Mononuclear cell (primary cell): Measurements from ENCODE around the gene SSRP1. TPM values are rescaled to one million over a fixed set of nuclear protein-coding genes. Genes with fewer than 3 reads are reported as not detected.
"Not testable (repeated sequence)": the region's sequence is repeated elsewhere in the genome, so short reads cannot be mapped to it uniquely, and the experiment has no call there.

Source experiments
- H3K27me3 ChIP-seq: 2 replicates; pipeline ENCODE4 v1.6.0; 2011; ENCODE audit warnings: low read length, control low read depth; ENCODE audit not compliant: insufficient read depth
- H3K4me1 ChIP-seq: 2 replicates; pipeline ENCODE4 v1.5.1; 2011; ENCODE audit warnings: mild to moderate bottlenecking, low read length, control low read depth; ENCODE audit not compliant: insufficient read depth
- H3K4me3 ChIP-seq: 2 replicates; pipeline ENCODE4 v1.5.1; 2011; ENCODE audit warnings: mild to moderate bottlenecking, low read length, moderate library complexity
- H3K9me3 ChIP-seq: 2 replicates; pipeline ENCODE4 v1.5.1; 2011; ENCODE audit warnings: low read depth, mild to moderate bottlenecking, control low read depth, low read length
- total RNA-seq: library from RNA; depleted of rRNA; stranded (reverse); fragments of >200 nt; gene quantifications from one replicate; pipeline ENCODE4 v1.2.3, GENCODE V29; 2012

The SSRP1 gene
- total RNA-seq, 1 donor: 22.7 TPM

- peaks cover 22% of the 10 kb centered on the region for H3K4me1 ChIP-seq
- no peaks in the 10 kb centered on the region for H3K27me3 ChIP-seq
- H3K4me3 ChIP-seq: no peak overlapping the region
- no peaks in the 10 kb centered on the region for H3K9me3 ChIP-seq
Observed at GRCh38 chr11:57353036-57353435, 17.3 kb upstream of the SSRP1 start.

GRCh38 chr11:57349491-57350274 is 14.0 kb upstream of the SSRP1 start:
- H3K4me1 ChIP-seq: peaks cover 7% of the 10 kb centered on the region
- no peak overlapping the region for H3K4me3 ChIP-seq
- no peaks in the 10 kb centered on the region for H3K27me3 ChIP-seq
- H3K9me3 ChIP-seq: no peaks in the 10 kb centered on the region

- H3K4me1 ChIP-seq: no peaks in the 10 kb centered on the region
- no peaks in the 10 kb centered on the region for H3K9me3 ChIP-seq
- H3K27me3 ChIP-seq: no peaks in the 10 kb centered on the region
- no peak overlapping the region for H3K4me3 ChIP-seq
Observed at GRCh38 chr11:57348636-57349313, 13.1 kb upstream of the SSRP1 start.

- Histone ChIP-seq H3K4me3 (no peak overlapping the region), H3K9me3 (no peaks in the 10 kb centered on the region), H3K27me3 (no peaks in the 10 kb centered on the region), H3K4me1 (no peaks in the 10 kb centered on the region)
Observed at GRCh38 chr11:57348052-57348451, 12.4 kb upstream of the SSRP1 start.

GRCh38 chr11:57347336-57347735 is 11.6 kb upstream of the SSRP1 start:
- Histone ChIP-seq H3K27me3 (no peaks in the 10 kb centered on the region), H3K9me3 (no peaks in the 10 kb centered on the region), H3K4me3 (no peak overlapping the region), H3K4me1 (no peaks in the 10 kb centered on the region)

- H3K27me3 ChIP-seq: no peaks in the 10 kb centered on the region
- no peaks in the 10 kb centered on the region for H3K4me1 ChIP-seq
- no peaks in the 10 kb centered on the region for H3K9me3 ChIP-seq
- H3K4me3 ChIP-seq: no peak overlapping the region
Observed at GRCh38 chr11:57345555-57346211, 10.0 kb upstream of the SSRP1 start.

GRCh38 chr11:57344826-57345225 is 9.1 kb upstream of the SSRP1 start:
- no peaks in the 10 kb centered on the region for H3K27me3 ChIP-seq
- no peaks in the 10 kb centered on the region for H3K4me1 ChIP-seq
- H3K4me3 ChIP-seq: no peak overlapping the region
- H3K9me3 ChIP-seq: no peaks in the 10 kb centered on the region

GRCh38 chr11:57343825-57344224 is 8.1 kb upstream of the SSRP1 start:
- H3K4me1 ChIP-seq: no peaks in the 10 kb centered on the region
- no peak overlapping the region for H3K4me3 ChIP-seq
- no peaks in the 10 kb centered on the region for H3K27me3 ChIP-seq
- H3K9me3 ChIP-seq: no peaks in the 10 kb centered on the region

- Histone ChIP-seq H3K27me3 (no peaks in the 10 kb centered on the region), H3K4me1 (no peaks in the 10 kb centered on the region)
Observed at GRCh38 chr11:57342702-57343101, 7.0 kb upstream of the SSRP1 start.

GRCh38 chr11:57341250-57341808 is 5.6 kb upstream of the SSRP1 start:
- no peaks in the 10 kb centered on the region for H3K9me3 ChIP-seq
- peaks cover 3% of the 10 kb centered on the region for H3K4me1 ChIP-seq
- H3K27me3 ChIP-seq: no peaks in the 10 kb centered on the region
- H3K4me3 ChIP-seq: no peak overlapping the region

More at GRCh38 chr11:57342702-57343101, 7.0 kb upstream of the SSRP1 start:
- Histone ChIP-seq H3K4me3 (no peak overlapping the region), H3K9me3 (no peaks in the 10 kb centered on the region)

GRCh38 chr11:57340039-57340615 is 4.4 kb upstream of the SSRP1 start:
- peaks cover 9% of the 10 kb centered on the region for H3K4me1 ChIP-seq
- no peak overlapping the region for H3K4me3 ChIP-seq
- H3K9me3 ChIP-seq: no peaks in the 10 kb centered on the region
- no peaks in the 10 kb centered on the region for H3K27me3 ChIP-seq

GRCh38 chr11:57339328-57339727 is 3.6 kb upstream of the SSRP1 start:
- H3K9me3 ChIP-seq: no peaks in the 10 kb centered on the region
- no peaks in the 10 kb centered on the region for H3K27me3 ChIP-seq
- peaks cover 17% of the 10 kb centered on the region for H3K4me1 ChIP-seq
- no peak overlapping the region for H3K4me3 ChIP-seq

GRCh38 chr11:57338142-57338541 is 2.5 kb upstream of the SSRP1 start, which contains the start of gene P2RX3:
TSS of gene P2RX3 (plus strand) at chr11:57338352. CDS start at chr11:57338551, 199 bp downstream.
- Histone ChIP-seq H3K27me3 (no peaks in the 10 kb centered on the region), H3K9me3 (no peaks in the 10 kb centered on the region), H3K4me3 (no peak within 1 kb of the TSS), H3K4me1 (peaks cover 28% of the 10 kb centered on the region)

GRCh38 chr11:57336856-57337255 is 1.2 kb upstream of the SSRP1 start:
- peaks cover 28% of the 10 kb centered on the region for H3K4me1 ChIP-seq
- H3K9me3 ChIP-seq, H3K4me3 ChIP-seq, H3K27me3 ChIP-seq: not testable (repeated sequence)
